K562 (cell line): Measurements from ENCODE around the gene PILRA. TPM values are rescaled to one million over a fixed set of nuclear protein-coding genes. Genes with fewer than 3 reads are reported as not detected.

Experiments used
- ATAC-seq: fragments of 200-7000 bp; cut with Tn5 transposase; 3 replicates; pipeline ENCODE4 v1.9.1; 2020; ENCODE audit warnings: moderate library complexity
- BruUV-seq: library from RNA; stranded (reverse); fragments of 400-500 nt; replicated peaks from 2 replicates; lab custom pipeline; 2021; lab: Mats Ljungman, UMichigan
- CTCF ChIA-PET: fragments of 300-600 bp; formaldehyde crosslinking; extraction: SDS; loops from one replicate; lab custom pipeline; 2021; ENCODE audit warnings: low intra/inter-chr PET ratio; lab: Yijun Ruan, JAX
- POLR2A ChIA-PET: fragments of 300-600, 350-650 bp; sonication (Branson Sonifier 250); formaldehyde crosslinking; extraction: SDS; loops from one replicate; lab custom pipeline; 2021; ENCODE audit warnings: antibody characterized with exemption, inconsistent platforms; lab: Yijun Ruan, JAX
- DNase-seq, 4 experiments: peaks; one replicate each; pipeline versions ENCODE4 v3.0.0 to v3.0.0-alpha.2; 2011 to 2018; ENCODE audit warnings: low spot score in 3 of 4, mixed read lengths in 3 of 4; ENCODE audit errors: extremely low read depth in 1 of 4
- FAIRE-seq: peaks from 2 replicates; lab custom pipeline; 2011; peaks lifted over from hg19 to GRCh38; lab: Jason Lieb, UNC
- H2AFZ ChIP-seq: 2 replicates; pipeline ENCODE4 v1.6.0; 2011; ENCODE audit warnings: low read depth, low read length, control low read depth, inconsistent platforms
- H3K27ac ChIP-seq: fragments of 200-600 bp; 3 replicates; pipeline ENCODE4 v1.8.0; 2011; ENCODE audit warnings: low read depth, mild to moderate bottlenecking, control low read depth, inconsistent platforms, low read length, moderate library complexity, mixed read lengths; ENCODE audit errors: extremely low read depth
- H3K27me3 ChIP-seq, 2 experiments: fragments of 300-600 bp in 1 of 2; 2 replicates in 1 of 2; 3 replicates in 1 of 2; pipeline versions ENCODE4 v1.6.0 to v1.8.0; 2011; ENCODE audit warnings: inconsistent platforms in 2 of 2, low read length in 2 of 2, mild to moderate bottlenecking in 1 of 2, mixed read lengths in 1 of 2, moderate library complexity in 1 of 2; ENCODE audit not compliant: control insufficient read depth in 2 of 2, insufficient read depth in 2 of 2
- H3K36me3 ChIP-seq: fragments of 300-600 bp; 3 replicates; pipeline ENCODE4 v1.8.0; 2011; ENCODE audit warnings: mild to moderate bottlenecking, low read length, inconsistent platforms; ENCODE audit not compliant: control insufficient read depth, insufficient read depth
- H3K4me1 ChIP-seq, 2 experiments: fragments of 200-600 bp in 1 of 2; replicated peaks in 1 of 2; 2 replicates in 1 of 2; 3 replicates in 1 of 2; pipeline versions ENCODE4 v1.5.1 to v1.8.0; 2011; ENCODE audit warnings: inconsistent platforms in 2 of 2, low read length in 2 of 2, mild to moderate bottlenecking in 1 of 2, mixed read lengths in 1 of 2, moderate library complexity in 1 of 2; ENCODE audit not compliant: control insufficient read depth in 2 of 2, insufficient read depth in 2 of 2
- H3K4me2 ChIP-seq: 2 replicates; pipeline ENCODE4 v1.6.1; 2011; ENCODE audit warnings: low read length, control low read depth, inconsistent platforms, mixed read lengths; ENCODE audit not compliant: insufficient read depth
- H3K4me3 ChIP-seq: fragments of 200-600 bp; sonication (generic), shearing (Covaris generic); 2 replicates; pipeline ENCODE4 v1.5.1; 2016; ENCODE audit warnings: control low read depth, inconsistent platforms
- H3K79me2 ChIP-seq: fragments of 200-600 bp; 3 replicates; pipeline ENCODE4 v1.8.0; 2011; ENCODE audit warnings: low read length, inconsistent platforms; ENCODE audit not compliant: control insufficient read depth, insufficient read depth
- H3K9ac ChIP-seq, 2 experiments: 2 replicates each; pipeline versions ENCODE4 v1.6.0 to v1.6.1; 2011; ENCODE audit warnings: low read depth in 2 of 2, low read length in 2 of 2, control low read depth in 1 of 2, inconsistent platforms in 1 of 2, mild to moderate bottlenecking in 1 of 2, mixed read lengths in 1 of 2; ENCODE audit not compliant: insufficient read depth in 1 of 2
- H3K9me1 ChIP-seq: one replicate; pipeline ENCODE4 v1.6.0; 2011; ENCODE audit warnings: inconsistent platforms, mild to moderate bottlenecking, low read length, moderate library complexity; ENCODE audit not compliant: control insufficient read depth, insufficient read depth
- H3K9me3 ChIP-seq: replicated peaks from 2 replicates; pipeline ENCODE4 v1.5.1; 2011; ENCODE audit warnings: low read depth, low read length, inconsistent platforms; ENCODE audit not compliant: control insufficient read depth, insufficient read depth
- H4K20me1 ChIP-seq: replicated peaks from 2 replicates; pipeline ENCODE4 v1.6.1; 2011; ENCODE audit warnings: low read length, inconsistent platforms, mixed read lengths; ENCODE audit not compliant: control insufficient read depth, insufficient read depth
- ATF7 ChIP-seq: fragments of 450-650 bp; IDR thresholded peaks from 2 replicates; pipeline ENCODE4 v1.7.1; 2014; ENCODE audit warnings: mild to moderate bottlenecking, moderate library complexity
- GABPB2 ChIP-seq: fragments of 250-450 bp; sonication (Bioruptor Pico); conservative IDR thresholded peaks from 2 replicates; pipeline ENCODE4 v1.5.1; 2021; ENCODE audit warnings: mild to moderate bottlenecking
- NCOR1 ChIP-seq: fragments of 450-650 bp; IDR thresholded peaks from 2 replicates; pipeline ENCODE4 v1.6.1; 2016; ENCODE audit warnings: mild to moderate bottlenecking, moderate library complexity
- NONO ChIP-seq, 2 experiments: fragments of 200-400 bp in 1 of 2; fragments of 450-650 bp in 1 of 2; formaldehyde crosslinking in 1 of 2; IDR thresholded peaks; 2 replicates each; pipeline ENCODE4 v1.6.1; 2017; ENCODE audit warnings: low read depth in 2 of 2, mild to moderate bottlenecking in 2 of 2, moderate library complexity in 2 of 2, low read length in 1 of 2
- POLR2A ChIP-seq: fragments of 450-650 bp; conservative IDR thresholded peaks from 2 replicates; pipeline ENCODE4 v1.6.1; 2016
- POLR2AphosphoS5 ChIP-seq: IDR thresholded peaks from 2 replicates; pipeline ENCODE4 v1.6.1; 2011; ENCODE audit warnings: mild to moderate bottlenecking, low read depth, low read length, moderate library complexity; ENCODE audit not compliant: control insufficient read depth, insufficient read depth
- POLR2G ChIP-seq: fragments of 200-400 bp; formaldehyde crosslinking; IDR thresholded peaks from 2 replicates; pipeline ENCODE4 v1.6.1; 2017; ENCODE audit warnings: low read depth, mild to moderate bottlenecking, antibody characterized with exemption, low read length, moderate library complexity
- RBM22 ChIP-seq: fragments of 200-400 bp; formaldehyde crosslinking; IDR thresholded peaks from 2 replicates; pipeline ENCODE4 v1.6.1; 2018; ENCODE audit warnings: low read length, low read depth; ENCODE audit not compliant: poor library complexity, severe bottlenecking
- STAG1 ChIP-seq: sonication (generic); formaldehyde crosslinking; IDR thresholded peaks from 2 replicates; pipeline ENCODE4 v1.5.0; 2020; ENCODE audit warnings: missing genetic modification reagents, borderline replicate concordance
- TCF7L2 ChIP-seq: fragments of 150-350 bp; IDR thresholded peaks from 2 replicates; pipeline ENCODE4 v1.6.1; 2016; ENCODE audit warnings: low read depth, mild to moderate bottlenecking, low read length, moderate library complexity
- ZNF140 ChIP-seq: fragments of 250-450 bp; sonication (Bioruptor Pico); IDR thresholded peaks from 2 replicates; pipeline ENCODE4 v1.8.0; 2021; ENCODE audit warnings: moderate library complexity, mild to moderate bottlenecking, inconsistent platforms
- WGBS: fragments of 100-300 bp; shearing (Covaris generic); methylation state at CpG from one replicate; pipeline ENCODE4 v1.1.6; 2016; ENCODE audit warnings: low coverage, mixed read lengths; ENCODE audit not compliant: insufficient coverage; ENCODE audit errors: missing lambda C conversion rate; 5-methylcytosine and 5-hydroxymethylcytosine counted together
- in situ Hi-C: fragments of 300-500 bp; cut with MboI; formaldehyde crosslinking; loops from 4 replicates; pipeline ENCODE4 v1.15.0; 2018; ENCODE audit warnings: inconsistent platforms, mixed read lengths
- intact Hi-C: fragments of 100-400 bp; cut with micrococcal nuclease; formaldehyde crosslinking; loops from 2 replicates; pipeline ENCODE4 v1.14.2; 2022
- polyA plus RNA-seq, 8 experiments: library from polyadenylated mRNA; depleted of rRNA in 4 of 8; stranded (reverse) in 5 of 8; unstranded in 3 of 8; fragments of >200 nt; fragmentation: Nextera tagmentation in 2 of 8; fragmentation: Illumina TruSeq in 1 of 8; extraction: Ambion mirVana in 2 of 8; extraction: Trizol in 1 of 8; gene quantifications; 2 replicates each; pipeline versions ENCODE4 v1.2.1 to v1.2.3, GENCODE V29; 2011 to 2014; ENCODE audit warnings: inconsistent platforms in 1 of 8, missing spikeins in 1 of 8
- total RNA-seq, 7 experiments: library from RNA; depleted of rRNA in 6 of 7; stranded (reverse); fragments of >200 nt in 6 of 7; fragmentation: Illumina TruSeq in 2 of 7; extraction: Trizol in 2 of 7; gene quantifications; 2 replicates each; pipeline versions ENCODE4 v1.2.1 to v1.2.3, GENCODE V29; 2011 to 2021; ENCODE audit warnings: low replicate concordance in 1 of 7
- TF ChIP-seq, protein P1 (sequence below), 3 experiments: IDR thresholded peaks in 2 of 3; conservative IDR thresholded peaks in 1 of 3; 2 replicates each; pipeline ENCODE4 v1.5.1; 2011 to 2012; ENCODE audit warnings: low read length in 3 of 3, mild to moderate bottlenecking in 3 of 3, control low read depth in 2 of 3, improper control_type of control experiment in 1 of 3, inconsistent platforms in 1 of 3, low read depth in 1 of 3, mixed read lengths in 1 of 3, moderate library complexity in 1 of 3; ENCODE audit not compliant: insufficient read depth in 2 of 3
- TF ChIP-seq, protein P2 (sequence below): IDR thresholded peaks from 2 replicates; pipeline ENCODE4 v1.6.1; 2011; ENCODE audit warnings: borderline replicate concordance, low read depth, mild to moderate bottlenecking, moderate library complexity, low read length; ENCODE audit not compliant: insufficient read depth, poor library complexity, severe bottlenecking

Gene PILRA
- total and polyA plus RNA-seq, 9 of the 15 experiments (the other 6 are each of a cell fraction or from before 2014, with no cell fraction given) = 0.13 to 1.8 (median 0.62) TPM

GRCh38 chr7:100358027-100358856, 15.0 kb upstream of the PILRA start, which contains the start of gene PILRB:
TSS of gene PILRB (plus strand) at chr7:100358117. CDS start at chr7:100358303, 186 bp downstream.
- H3K9me1 ChIP-seq = no peaks in the 10 kb centered on the region
- H3K4me3 ChIP-seq = no peak within 1 kb of the TSS
- in situ Hi-C loops (no loop called here), intact Hi-C loops (no loop called here)
- ChIA-PET CTCF (no interaction called here), POLR2A (interaction anchor here (0.9 to 2.1 kb wide), 3 partner anchors 10 to 70 kb away, joined by 3 to 7 read pairs (median 6); partner anchors contain the start of gene ZCWPW1)
- H3K27ac ChIP-seq = no peak within 1 kb of the TSS
- peak; percentile 55 for ATAC-seq
- peaks cover 97% of the 10 kb centered on the region for H3K36me3 ChIP-seq
- BruUV-seq = no TSS peak
- no peaks in the 10 kb centered on the region for H3K9me3 ChIP-seq
- H3K4me2 ChIP-seq = no peak within 1 kb of the TSS
- H3K79me2 ChIP-seq = no peaks in the 10 kb centered on the region
- no peak within 1 kb of the TSS for H2AFZ ChIP-seq
- whole genome bisulfite sequencing = 90% methylated on average over 8 of the region's 11 CpGs
- FAIRE-seq = peak; percentile 83
- peak in 1 of 4 experiments; percentile 30 for DNase-seq
- TF ChIP-seq TCF7L2 = no peak
- no peak for TF ChIP-seq STAG1
- TF ChIP-seq, protein P1, sequence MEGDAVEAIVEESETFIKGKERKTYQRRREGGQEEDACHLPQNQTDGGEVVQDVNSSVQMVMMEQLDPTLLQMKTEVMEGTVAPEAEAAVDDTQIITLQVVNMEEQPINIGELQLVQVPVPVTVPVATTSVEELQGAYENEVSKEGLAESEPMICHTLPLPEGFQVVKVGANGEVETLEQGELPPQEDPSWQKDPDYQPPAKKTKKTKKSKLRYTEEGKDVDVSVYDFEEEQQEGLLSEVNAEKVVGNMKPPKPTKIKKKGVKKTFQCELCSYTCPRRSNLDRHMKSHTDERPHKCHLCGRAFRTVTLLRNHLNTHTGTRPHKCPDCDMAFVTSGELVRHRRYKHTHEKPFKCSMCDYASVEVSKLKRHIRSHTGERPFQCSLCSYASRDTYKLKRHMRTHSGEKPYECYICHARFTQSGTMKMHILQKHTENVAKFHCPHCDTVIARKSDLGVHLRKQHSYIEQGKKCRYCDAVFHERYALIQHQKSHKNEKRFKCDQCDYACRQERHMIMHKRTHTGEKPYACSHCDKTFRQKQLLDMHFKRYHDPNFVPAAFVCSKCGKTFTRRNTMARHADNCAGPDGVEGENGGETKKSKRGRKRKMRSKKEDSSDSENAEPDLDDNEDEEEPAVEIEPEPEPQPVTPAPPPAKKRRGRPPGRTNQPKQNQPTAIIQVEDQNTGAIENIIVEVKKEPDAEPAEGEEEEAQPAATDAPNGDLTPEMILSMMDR (IDR thresholded peaks at IDR 0.05 in 2 of 3, conservative IDR thresholded peaks at IDR 0.05 in 1 of 3; ENCODE audit: insufficient read depth in 2 of 3, low read depth in 1 of 3, low read length in 3 of 3) = peak in 1 of 3 experiments; percentile 10; a peak in 1 of 6 replicates
- TF ChIP-seq, protein P2, sequence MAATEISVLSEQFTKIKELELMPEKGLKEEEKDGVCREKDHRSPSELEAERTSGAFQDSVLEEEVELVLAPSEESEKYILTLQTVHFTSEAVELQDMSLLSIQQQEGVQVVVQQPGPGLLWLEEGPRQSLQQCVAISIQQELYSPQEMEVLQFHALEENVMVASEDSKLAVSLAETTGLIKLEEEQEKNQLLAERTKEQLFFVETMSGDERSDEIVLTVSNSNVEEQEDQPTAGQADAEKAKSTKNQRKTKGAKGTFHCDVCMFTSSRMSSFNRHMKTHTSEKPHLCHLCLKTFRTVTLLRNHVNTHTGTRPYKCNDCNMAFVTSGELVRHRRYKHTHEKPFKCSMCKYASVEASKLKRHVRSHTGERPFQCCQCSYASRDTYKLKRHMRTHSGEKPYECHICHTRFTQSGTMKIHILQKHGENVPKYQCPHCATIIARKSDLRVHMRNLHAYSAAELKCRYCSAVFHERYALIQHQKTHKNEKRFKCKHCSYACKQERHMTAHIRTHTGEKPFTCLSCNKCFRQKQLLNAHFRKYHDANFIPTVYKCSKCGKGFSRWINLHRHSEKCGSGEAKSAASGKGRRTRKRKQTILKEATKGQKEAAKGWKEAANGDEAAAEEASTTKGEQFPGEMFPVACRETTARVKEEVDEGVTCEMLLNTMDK = peak; percentile 8
- no peak for TF ChIP-seq GABPB2
- TF ChIP-seq ATF7 = no peak
- TF ChIP-seq POLR2AphosphoS5 = peak; percentile 41; the same call in 1 of the 2 replicates
- TF ChIP-seq POLR2G = peak; percentile 43; the same call in 1 of the 2 replicates
- no peak for TF ChIP-seq ZNF140
- TF ChIP-seq RBM22 = peak; percentile 74
- TF ChIP-seq POLR2A = 0 out of 2 replicates have a peak, but pooled peaks have one; percentile 15
- no peak for TF ChIP-seq NONO (IDR thresholded peaks at IDR 0.05; ENCODE audit: low read depth in 2 of 2, low read length in 1 of 2)
- TF ChIP-seq NCOR1 = no peak
- peaks cover 0 to 6% of the 10 kb centered on the region in 2 experiments; a peak in 1 of 5 replicates for H3K4me1 ChIP-seq
- H3K9ac ChIP-seq = no peak within 1 kb of the TSS; a peak in 1 of 4 replicates
- peaks cover 6% of the 10 kb centered on the region; the same call in 1 of the 2 replicates for H4K20me1 ChIP-seq
- no peaks in the 10 kb centered on the region for H3K27me3 ChIP-seq
